22Rv1 (cell line): ENCODE measurements around the gene SRSF1.

Experiments
- CTCF ChIP-seq: fragments of 450-650 bp; IDR thresholded peaks from 2 replicates; pipeline ENCODE4 v1.5.1; 2017; ENCODE audit warnings: mild to moderate bottlenecking
- ZFX ChIP-seq: fragments of 450-650 bp; IDR thresholded peaks from 2 replicates; pipeline ENCODE4 v1.6.1; 2017; ENCODE audit warnings: antibody characterized with exemption, borderline replicate concordance

- TF ChIP-seq CTCF = no peak
- TF ChIP-seq ZFX = no peak
Measured at GRCh38 chr17:58002154-58002948, 4.7 kb downstream of the SRSF1 start.
